CD14-positive monocyte (primary cell): ENCODE data around the gene CADM1. TPM values are rescaled to one million over a fixed set of nuclear protein-coding genes. Genes with fewer than 3 reads are reported as not detected.

ENCODE experiments used
- DNase-seq, 3 donors: peaks; one replicate each; pipeline ENCODE4 v3.0.0-alpha.2; 2011 to 2022
- H2AFZ ChIP-seq: 2 replicates; pipeline ENCODE4 v1.6.0; 2012; ENCODE audit warnings: mild to moderate bottlenecking, low read depth, low read length, inconsistent platforms; ENCODE audit not compliant: insufficient read depth, poor library complexity, severe bottlenecking
- H3K27ac ChIP-seq, 2 donors: 1 replicate in 1 of 2; 2 replicates in 1 of 2; pipeline ENCODE4 v1.5.1; 2012 to 2013; ENCODE audit warnings: low read length in 2 of 2, control low read depth in 1 of 2, inconsistent platforms in 1 of 2, low read depth in 1 of 2, mild to moderate bottlenecking in 1 of 2
- H3K27me3 ChIP-seq, 2 donors: one replicate each; pipeline versions ENCODE4 v1.6.0 to v1.6.1; 2011 to 2013; ENCODE audit warnings: low read length in 2 of 2; ENCODE audit not compliant: control insufficient read depth in 2 of 2, insufficient read depth in 2 of 2
- H3K36me3 ChIP-seq, 2 donors: replicated peaks in 1 of 2; 1 replicate in 1 of 2; 2 replicates in 1 of 2; pipeline versions ENCODE4 v1.5.1 to v1.6.1; 2012 to 2013; ENCODE audit warnings: low read length in 2 of 2, control low read depth in 1 of 2, inconsistent platforms in 1 of 2, mild to moderate bottlenecking in 1 of 2; ENCODE audit not compliant: insufficient read depth in 2 of 2, control insufficient read depth in 1 of 2
- H3K4me1 ChIP-seq, 2 donors: 1 replicate in 1 of 2; 2 replicates in 1 of 2; pipeline versions ENCODE4 v1.5.1 to v1.6.1; 2012 to 2013; ENCODE audit warnings: low read length in 2 of 2, control low read depth in 1 of 2, inconsistent platforms in 1 of 2, mild to moderate bottlenecking in 1 of 2, moderate library complexity in 1 of 2; ENCODE audit not compliant: insufficient read depth in 2 of 2, control insufficient read depth in 1 of 2
- H3K4me2 ChIP-seq: replicated peaks from 2 replicates; pipeline ENCODE3; 2012; ENCODE audit warnings: low read length, moderate library complexity, mild to moderate bottlenecking; ENCODE audit not compliant: poor library complexity, severe bottlenecking; ENCODE audit errors: extremely low read depth
- H3K4me3 ChIP-seq, 3 experiments: fragments of 200-600 bp in 1 of 3; sonication (generic) in 1 of 3; replicated peaks in 1 of 3; 1 replicate in 2 of 3; 2 replicates in 1 of 3; pipeline ENCODE4 v1.5.1; 2011 to 2013; ENCODE audit warnings: low read length in 3 of 3, mild to moderate bottlenecking in 3 of 3, control low read depth in 2 of 3, low read depth in 2 of 3, inconsistent platforms in 1 of 3, moderate library complexity in 1 of 3
- H3K79me2 ChIP-seq: 2 replicates; pipeline ENCODE4 v1.6.0; 2012; ENCODE audit warnings: mild to moderate bottlenecking, control low read depth, inconsistent platforms, low read length, moderate library complexity; ENCODE audit not compliant: insufficient read depth
- H3K9ac ChIP-seq: 2 replicates; pipeline ENCODE4 v1.6.0; 2017; ENCODE audit warnings: low read length, mild to moderate bottlenecking; ENCODE audit not compliant: insufficient read depth, poor library complexity, severe bottlenecking
- H3K9me3 ChIP-seq, 2 donors: replicated peaks in 1 of 2; 1 replicate in 1 of 2; 2 replicates in 1 of 2; pipeline versions ENCODE4 v1.5.1 to v1.6.1; 2012 to 2013; ENCODE audit warnings: low read length in 2 of 2, control low read depth in 1 of 2; ENCODE audit not compliant: control insufficient read depth in 1 of 2, insufficient read depth in 1 of 2
- H4K20me1 ChIP-seq: 2 replicates; pipeline ENCODE4 v1.6.0; 2012; ENCODE audit warnings: mild to moderate bottlenecking, low read length, control low read depth, moderate library complexity; ENCODE audit not compliant: insufficient read depth
- H3K27ac Mint-ChIP-seq, 7 donors: one replicate each; pipeline ENCODE4 v1.8.0; 2020; ENCODE audit warnings: mild to moderate bottlenecking in 7 of 7, mixed read lengths in 7 of 7, moderate library complexity in 6 of 7, inconsistent platforms in 2 of 7
- H3K27me3 Mint-ChIP-seq, 3 donors: one replicate each; pipeline ENCODE4 v1.8.0; 2021 to 2022; ENCODE audit warnings: low read depth in 3 of 3, mild to moderate bottlenecking in 3 of 3, mixed read lengths in 3 of 3, moderate library complexity in 3 of 3, inconsistent platforms in 1 of 3
- H3K36me3 Mint-ChIP-seq, 2 donors: one replicate each; pipeline ENCODE4 v1.8.0; 2020; ENCODE audit warnings: mixed read lengths in 2 of 2, inconsistent platforms in 1 of 2, mild to moderate bottlenecking in 1 of 2
- H3K4me1 Mint-ChIP-seq: one replicate; pipeline ENCODE4 v1.8.0; 2020; ENCODE audit warnings: mild to moderate bottlenecking, mixed read lengths
- H3K4me3 Mint-ChIP-seq, 2 donors: one replicate each; pipeline ENCODE4 v1.8.0; 2020; ENCODE audit warnings: mild to moderate bottlenecking in 2 of 2, mixed read lengths in 2 of 2, moderate library complexity in 1 of 2
- H3K9me3 Mint-ChIP-seq, 7 donors: one replicate each; pipeline ENCODE4 v1.8.0; 2020 to 2022; ENCODE audit warnings: mixed read lengths in 7 of 7, mild to moderate bottlenecking in 6 of 7, moderate library complexity in 6 of 7, inconsistent platforms in 2 of 7
- WGBS: methylation state at CpG from one replicate; pipeline ENCODE4 v1.1.5; 2013; ENCODE audit warnings: missing lambda C conversion rate; ENCODE audit not compliant: insufficient coverage; 5-methylcytosine and 5-hydroxymethylcytosine counted together
- intact Hi-C, 2 donors: fragments of 100-400 bp; cut with micrococcal nuclease; formaldehyde crosslinking; loops; one replicate each; pipeline versions ENCODE4 v1.15.0 to v1.15.1; 2023
- polyA plus RNA-seq, 3 donors: library from polyadenylated mRNA; depleted of rRNA in 1 of 3; unstranded in 2 of 3; stranded (reverse) in 1 of 3; fragments of 300-500 nt in 2 of 3; fragments of >200 nt in 1 of 3; fragmentation: Illumina TruSeq in 2 of 3; gene quantifications; 1 replicate in 2 of 3; 2 replicates in 1 of 3; pipeline ENCODE4 v1.2.3, GENCODE V29; 2012 to 2021
- TF ChIP-seq, protein P1 (sequence below): fragments of 200-600 bp; IDR thresholded peaks from one replicate; pipeline ENCODE4 v1.8.0; 2022; ENCODE audit warnings: antibody characterized with exemption, mild to moderate bottlenecking

The CADM1 gene
- polyA plus RNA-seq, 3 donors: not detected

DNA sequence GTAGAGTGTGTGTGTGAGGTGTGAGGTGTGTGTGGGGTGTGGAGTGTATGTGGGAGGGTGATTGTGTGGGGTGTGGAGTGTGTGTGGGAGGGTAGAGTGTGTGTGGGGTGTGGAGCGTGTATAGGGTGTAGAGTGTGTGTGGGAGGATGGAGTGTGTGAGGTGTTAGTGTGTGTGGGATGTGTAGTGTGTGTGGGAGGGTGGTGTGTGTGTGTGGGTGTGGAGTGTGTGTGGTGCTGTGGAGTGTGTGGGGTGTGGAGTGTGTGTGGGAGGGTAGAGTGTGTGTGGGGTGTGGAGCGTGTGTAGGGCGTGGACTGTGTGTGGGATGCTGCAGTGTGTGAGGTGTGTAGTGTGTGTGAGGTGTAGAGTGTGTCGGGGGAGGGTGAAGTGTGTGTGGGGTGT is 356.1 kb downstream of the CADM1 start:
- H3K4me1 Mint-ChIP-seq: no peaks in the 10 kb centered on the region
- H3K4me2 ChIP-seq: no peak overlapping the region

DNA sequence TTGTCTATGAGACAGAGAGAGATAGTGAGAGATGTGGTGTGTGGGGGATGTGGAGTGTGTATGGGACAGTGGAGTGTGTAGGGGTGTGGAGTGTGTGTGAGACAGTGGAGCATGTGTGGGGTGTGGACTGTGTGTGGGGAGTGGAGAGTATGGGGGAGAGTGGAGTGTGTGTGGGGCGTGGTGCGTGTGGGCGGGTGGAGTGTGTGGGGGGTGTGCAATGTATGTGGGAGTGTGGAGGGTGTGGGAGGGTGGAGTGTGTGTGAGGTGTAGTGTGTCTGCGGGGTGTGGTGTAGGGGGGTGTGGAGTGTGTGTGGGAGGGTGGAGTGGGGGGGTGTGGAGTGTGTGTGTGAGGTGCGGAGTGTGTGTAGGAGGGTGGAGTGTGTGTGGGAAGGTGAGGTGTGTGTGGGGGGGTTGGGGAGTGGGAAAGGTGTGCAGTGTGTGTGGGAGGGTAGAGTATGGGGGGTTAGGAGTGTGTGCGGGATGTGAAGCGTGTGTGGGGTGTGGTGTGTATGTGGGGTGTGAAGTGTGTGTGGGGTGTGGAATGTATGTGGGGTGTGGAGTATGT is 356.9 kb downstream of the CADM1 start:
- Histone ChIP-seq H4K20me1 (no peaks in the 10 kb centered on the region), H2AFZ (no peak overlapping the region), H3K36me3 (no peaks in the 10 kb centered on the region), H3K27ac (no peak overlapping the region), H3K4me3 (no peak overlapping the region), H3K4me2 (no peak overlapping the region), H3K9ac (no peak overlapping the region), H3K27me3 (no peaks in the 10 kb centered on the region), H3K79me2 (no peaks in the 10 kb centered on the region), H3K9me3 (peaks cover 0 to 8% of the 10 kb centered on the region in 2 donors), H3K4me1 (no peaks in the 10 kb centered on the region)
- H3K4me3 Mint-ChIP-seq: no peak overlapping the region
- H3K27me3 Mint-ChIP-seq: peaks cover 0 to 3% (median 1%) of the 10 kb centered on the region in 3 donors
- H3K27ac Mint-ChIP-seq: no peak overlapping the region
- intact Hi-C loops: no loop called here
- TF ChIP-seq, protein P1, sequence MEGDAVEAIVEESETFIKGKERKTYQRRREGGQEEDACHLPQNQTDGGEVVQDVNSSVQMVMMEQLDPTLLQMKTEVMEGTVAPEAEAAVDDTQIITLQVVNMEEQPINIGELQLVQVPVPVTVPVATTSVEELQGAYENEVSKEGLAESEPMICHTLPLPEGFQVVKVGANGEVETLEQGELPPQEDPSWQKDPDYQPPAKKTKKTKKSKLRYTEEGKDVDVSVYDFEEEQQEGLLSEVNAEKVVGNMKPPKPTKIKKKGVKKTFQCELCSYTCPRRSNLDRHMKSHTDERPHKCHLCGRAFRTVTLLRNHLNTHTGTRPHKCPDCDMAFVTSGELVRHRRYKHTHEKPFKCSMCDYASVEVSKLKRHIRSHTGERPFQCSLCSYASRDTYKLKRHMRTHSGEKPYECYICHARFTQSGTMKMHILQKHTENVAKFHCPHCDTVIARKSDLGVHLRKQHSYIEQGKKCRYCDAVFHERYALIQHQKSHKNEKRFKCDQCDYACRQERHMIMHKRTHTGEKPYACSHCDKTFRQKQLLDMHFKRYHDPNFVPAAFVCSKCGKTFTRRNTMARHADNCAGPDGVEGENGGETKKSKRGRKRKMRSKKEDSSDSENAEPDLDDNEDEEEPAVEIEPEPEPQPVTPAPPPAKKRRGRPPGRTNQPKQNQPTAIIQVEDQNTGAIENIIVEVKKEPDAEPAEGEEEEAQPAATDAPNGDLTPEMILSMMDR: no peak
- 100% methylated on average over 7 of the region's 7 CpGs for WGBS
- H3K4me1 Mint-ChIP-seq: no peaks in the 10 kb centered on the region
- H3K36me3 Mint-ChIP-seq: no peaks in the 10 kb centered on the region
- DNase-seq: no peak
- H3K9me3 Mint-ChIP-seq: peaks cover 0 to 7% (median 3%) of the 10 kb centered on the region in 7 donors

More for the DNA sequence above, 356.1 kb downstream of the CADM1 start:
- peaks cover 0 to 8% of the 10 kb centered on the region in 2 donors for H3K9me3 ChIP-seq
- DNase-seq: no peak
- H3K4me1 ChIP-seq: no peaks in the 10 kb centered on the region
- no peak overlapping the region for H3K9ac ChIP-seq
- peaks cover 0 to 3% (median 1%) of the 10 kb centered on the region in 3 donors for H3K27me3 Mint-ChIP-seq
- no peak overlapping the region for H2AFZ ChIP-seq
- no peaks in the 10 kb centered on the region for H4K20me1 ChIP-seq
- no peak overlapping the region for H3K4me3 Mint-ChIP-seq
- 95% methylated on average over 4 of the region's 4 CpGs for WGBS
- H3K36me3 ChIP-seq: no peaks in the 10 kb centered on the region
- H3K9me3 Mint-ChIP-seq: peaks cover 0 to 9% (median 4%) of the 10 kb centered on the region in 7 donors
- TF ChIP-seq, protein P1: no peak
- H3K27ac Mint-ChIP-seq: no peak overlapping the region
- no peaks in the 10 kb centered on the region for H3K27me3 ChIP-seq
- intact Hi-C loops: no loop called here
- no peaks in the 10 kb centered on the region for H3K79me2 ChIP-seq
- no peak overlapping the region for H3K27ac ChIP-seq
- no peak overlapping the region for H3K4me3 ChIP-seq
- no peaks in the 10 kb centered on the region for H3K36me3 Mint-ChIP-seq
